Right lobe of liver (tissue), 6 donors: ENCODE data around the gene WDR35. TPM values are rescaled to one million over a fixed set of nuclear protein-coding genes. Genes with fewer than 3 reads are reported as not detected.

Experiments used
- ATAC-seq, 4 donors: fragments of 200-7000 bp; cut with Tn5 transposase; one replicate each; pipeline ENCODE4 v1.9.1; 2020; ENCODE audit warnings: mild to moderate bottlenecking in 4 of 4, moderate library complexity in 4 of 4
- DNase-seq, 3 donors: peaks; one replicate each; pipeline ENCODE4 v3.0.0-alpha.2; 2020
- H3K27ac ChIP-seq, 3 donors: fragments of 200-600 bp; one replicate each; pipeline ENCODE4 v1.8.0; 2022
- H3K27me3 ChIP-seq, 2 donors: fragments of 200-600 bp; one replicate each; pipeline ENCODE4 v1.8.0; 2022
- H3K36me3 ChIP-seq, 4 donors: fragments of 200-600 bp; sonication (generic) in 1 of 4; one replicate each; pipeline versions ENCODE4 v1.5.1 to v1.8.0; 2017 to 2022; ENCODE audit warnings: control low read depth in 1 of 4
- H3K4me1 ChIP-seq, 4 donors: fragments of 200-600 bp; sonication (generic) in 1 of 4; one replicate each; pipeline versions ENCODE4 v1.5.1 to v1.8.0; 2017 to 2022; ENCODE audit warnings: control low read depth in 1 of 4
- H3K4me3 ChIP-seq, 3 donors: fragments of 200-600 bp; one replicate each; pipeline ENCODE4 v1.8.0; 2022
- H3K9me3 ChIP-seq, 4 donors: fragments of 200-600 bp; sonication (generic) in 1 of 4; one replicate each; pipeline versions ENCODE4 v1.5.1 to v1.8.0; 2017 to 2022; ENCODE audit warnings: control low read depth in 1 of 4
- CTCF ChIP-seq, 4 donors: fragments of 200-600 bp in 3 of 4; fragments of 450-650 bp in 1 of 4; IDR thresholded peaks; one replicate each; pipeline versions ENCODE4 v1.5.1 to v1.8.0; 2016 to 2022; ENCODE audit warnings: antibody characterized with exemption in 4 of 4, mild to moderate bottlenecking in 2 of 4
- POLR2A ChIP-seq: fragments of 450-650 bp; IDR thresholded peaks from one replicate; pipeline ENCODE4 v1.6.1; 2017; ENCODE audit warnings: antibody characterized with exemption, mild to moderate bottlenecking
- WGBS: methylation state at CpG from one replicate; pipeline ENCODE4 v1.1.6; 2018; ENCODE audit warnings: low coverage, low lambda C conversion rate; ENCODE audit not compliant: insufficient coverage; ENCODE audit errors: missing lambda C conversion rate; 5-methylcytosine and 5-hydroxymethylcytosine counted together
- intact Hi-C, 2 donors: fragments of 100-400 bp; cut with DNase I; formaldehyde crosslinking; loops; one replicate each; pipeline versions ENCODE4 v1.11.2 to v1.14.1; 2022
- total RNA-seq, 6 experiments: library from RNA; depleted of rRNA in 2 of 6; stranded (reverse); fragments of >200 nt in 2 of 6; fragmentation: NEBNext Ultra II Directional in 3 of 6; extraction: Animal tissue kit (Norgen Biotek cat#: 25700) in 3 of 6; gene quantifications; one replicate each; pipeline versions ENCODE4 v1.1.0 to v1.2.4, GENCODE V29; 2016 to 2023
- donor health status: DM: no; HTN: yes; CAD: no.
- donor health status: DM: no; HTN: no; CAD: no.
- donor health status: DM: no; HTN: no; CAD: no.
- donor health status: DM: no; HTN: yes; CAD: no.
- donor health status: DM: no; HTN: yes; CAD: no.

Gene WDR35
- total RNA-seq, 6 experiments from 2014 or later = 1.2 to 3.3 (median 2.5) TPM

- 75% methylated on average over 1 of the region's 1 CpG for WGBS
- ATAC-seq = no peak
- no peak overlapping the region for H3K4me3 ChIP-seq
- no peaks in the 10 kb centered on the region for H3K4me1 ChIP-seq
- no peak for DNase-seq
- H3K27ac ChIP-seq = no peak overlapping the region
- TF ChIP-seq POLR2A (no peak), CTCF (IDR thresholded peaks at IDR 0.05) (no peak)
- H3K27me3 ChIP-seq = no peaks in the 10 kb centered on the region
- H3K9me3 ChIP-seq = no peaks in the 10 kb centered on the region
- intact Hi-C loops = no loop called here
- H3K36me3 ChIP-seq = no peaks in the 10 kb centered on the region
Observed at GRCh38 chr2:19875280-19875679, 114.6 kb downstream of the WDR35 start.

- TF ChIP-seq POLR2A (no peak), CTCF (IDR thresholded peaks at IDR 0.05) (no peak)
- H3K4me1 ChIP-seq = no peaks in the 10 kb centered on the region
- no peaks in the 10 kb centered on the region for H3K27me3 ChIP-seq
- no peak for DNase-seq
- no peak overlapping the region for H3K4me3 ChIP-seq
- no peak for ATAC-seq
- intact Hi-C loops = no loop called here
- H3K36me3 ChIP-seq = no peaks in the 10 kb centered on the region
- H3K9me3 ChIP-seq = no peaks in the 10 kb centered on the region
- no CpG with 5 or more reads among the region's 3 CpGs for WGBS
- no peak overlapping the region for H3K27ac ChIP-seq
Observed at GRCh38 chr2:19874726-19875125, 115.2 kb downstream of the WDR35 start.

- DNase-seq (peak in 1 of 3 donors; percentile 7), ATAC-seq (no peak)
- Histone ChIP-seq H3K27ac (no peak overlapping the region), H3K36me3 (no peaks in the 10 kb centered on the region), H3K4me3 (no peak overlapping the region), H3K9me3 (no peaks in the 10 kb centered on the region), H3K4me1 (no peaks in the 10 kb centered on the region), H3K27me3 (no peaks in the 10 kb centered on the region)
- 88% methylated on average over 5 of the region's 5 CpGs for WGBS
- intact Hi-C loops = no loop called here
- TF ChIP-seq CTCF (IDR thresholded peaks at IDR 0.05) (no peak), POLR2A (no peak)
Observed at GRCh38 chr2:19873014-19873413, 116.9 kb downstream of the WDR35 start.

GRCh38 chr2:19872302-19872701 is 117.6 kb downstream of the WDR35 start:
- H3K4me1 ChIP-seq = no peaks in the 10 kb centered on the region
- no peak for ATAC-seq
- H3K27ac ChIP-seq = no peak overlapping the region
- WGBS = 57% methylated on average over 2 of the region's 3 CpGs
- DNase-seq = peak in 1 of 3 donors; percentile 9
- no peaks in the 10 kb centered on the region for H3K9me3 ChIP-seq
- H3K27me3 ChIP-seq = no peaks in the 10 kb centered on the region
- H3K36me3 ChIP-seq = no peaks in the 10 kb centered on the region
- no peak overlapping the region for H3K4me3 ChIP-seq
- TF ChIP-seq CTCF (IDR thresholded peaks at IDR 0.05) = no peak
- TF ChIP-seq POLR2A = no peak
- intact Hi-C loops = no loop called here

- no peaks in the 10 kb centered on the region for H3K4me1 ChIP-seq
- DNase-seq (peak in 1 of 3 donors; percentile 34), ATAC-seq (no peak)
- H3K27me3 ChIP-seq = no peaks in the 10 kb centered on the region
- no peak for TF ChIP-seq POLR2A
- TF ChIP-seq CTCF (IDR thresholded peaks at IDR 0.05) = no peak
- H3K9me3 ChIP-seq = no peaks in the 10 kb centered on the region
- no peaks in the 10 kb centered on the region for H3K36me3 ChIP-seq
- WGBS = no CpG with 5 or more reads among the region's 2 CpGs
- H3K27ac ChIP-seq = no peak overlapping the region
- H3K4me3 ChIP-seq = no peak overlapping the region
- intact Hi-C loops = no loop called here
Observed at GRCh38 chr2:19871836-19872235, 118.1 kb downstream of the WDR35 start.
